Activated CD8-positive, alpha-beta memory T cell treated with anti-CD3 and anti-CD28 coated beads, Interleukin-2, amount 50 U/mL, for 24 hours (primary cell): ENCODE results near the gene FPR3.
"Not testable (repeated sequence)": the region's sequence is repeated elsewhere in the genome, so short reads cannot be mapped to it uniquely, and the experiment has no call there.

Source experiments
- DNase-seq: peaks from one replicate; pipeline ENCODE4 v3.0.0-alpha.2; 2020; ENCODE audit errors: extremely low read depth

The FPR3 gene

DNA sequence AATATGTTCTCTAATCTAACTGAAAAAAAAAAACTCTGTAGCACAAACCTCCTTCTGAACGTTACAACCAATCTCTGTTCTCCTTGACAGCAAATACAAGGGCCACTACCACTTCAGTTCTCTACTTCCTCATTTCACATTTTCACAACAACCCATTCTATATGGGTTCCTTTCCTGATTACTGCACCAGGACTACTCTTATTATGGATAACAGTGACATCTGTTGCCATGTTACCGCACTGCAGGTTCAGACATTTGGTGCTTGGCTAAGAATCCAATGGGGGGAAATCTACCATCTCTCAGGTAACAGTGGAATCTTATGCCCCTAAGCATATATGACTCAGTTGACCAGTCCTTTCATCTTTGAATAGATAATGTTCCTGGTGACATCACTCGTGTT, 11.6 kb upstream of the FPR3 start:
- no peak for DNase-seq

- DNase-seq = no peak
Observed at GRCh38 chr19:51784109-51784785, 10.7 kb upstream of the FPR3 start.

- DNase-seq = peak; percentile 9
Observed at GRCh38 chr19:51784922-51785690, 9.9 kb upstream of the FPR3 start.

DNA sequence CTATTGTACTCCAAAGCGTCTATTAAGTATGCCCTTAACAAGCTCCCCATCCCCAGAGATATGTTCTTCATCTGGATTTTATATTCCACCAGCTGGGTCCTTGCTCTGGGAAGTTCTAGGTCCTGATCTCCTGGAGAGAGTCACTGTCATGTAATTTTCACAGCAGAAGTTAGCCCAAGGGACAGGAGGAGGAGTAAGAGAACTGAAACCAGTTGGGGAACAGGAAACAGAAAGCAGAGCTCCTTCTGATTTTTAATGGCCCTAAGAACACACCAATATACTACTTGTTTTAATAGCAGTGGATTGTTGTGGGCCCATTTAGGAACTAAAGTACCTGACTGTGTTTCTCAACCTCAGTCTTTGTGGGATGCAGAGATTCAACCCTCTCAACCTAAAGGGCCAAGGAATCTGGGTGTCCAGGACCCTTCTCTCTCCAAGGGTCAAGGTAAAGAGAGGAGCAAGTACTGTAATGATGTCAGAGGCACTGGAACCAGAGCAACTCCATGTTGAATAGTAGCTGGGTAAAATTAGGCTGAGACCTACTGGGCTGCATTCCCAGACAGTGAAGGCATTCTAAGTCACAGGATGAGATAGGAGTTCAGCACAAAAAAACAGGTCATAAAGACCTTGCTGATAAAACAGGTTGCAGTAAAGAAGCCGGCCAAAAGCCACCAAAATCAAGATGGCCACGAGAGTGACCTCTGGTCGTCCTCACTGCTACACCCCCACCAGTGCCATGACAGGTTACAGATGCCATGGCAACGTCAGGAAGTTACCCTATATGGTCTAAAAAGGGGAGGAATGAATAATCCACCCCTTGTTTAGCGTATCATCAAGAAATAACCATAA, 8.1 kb upstream of the FPR3 start:
- DNase-seq = no peak

GRCh38 chr19:51788029-51788428, 6.9 kb upstream of the FPR3 start:
- no peak for DNase-seq

DNA sequence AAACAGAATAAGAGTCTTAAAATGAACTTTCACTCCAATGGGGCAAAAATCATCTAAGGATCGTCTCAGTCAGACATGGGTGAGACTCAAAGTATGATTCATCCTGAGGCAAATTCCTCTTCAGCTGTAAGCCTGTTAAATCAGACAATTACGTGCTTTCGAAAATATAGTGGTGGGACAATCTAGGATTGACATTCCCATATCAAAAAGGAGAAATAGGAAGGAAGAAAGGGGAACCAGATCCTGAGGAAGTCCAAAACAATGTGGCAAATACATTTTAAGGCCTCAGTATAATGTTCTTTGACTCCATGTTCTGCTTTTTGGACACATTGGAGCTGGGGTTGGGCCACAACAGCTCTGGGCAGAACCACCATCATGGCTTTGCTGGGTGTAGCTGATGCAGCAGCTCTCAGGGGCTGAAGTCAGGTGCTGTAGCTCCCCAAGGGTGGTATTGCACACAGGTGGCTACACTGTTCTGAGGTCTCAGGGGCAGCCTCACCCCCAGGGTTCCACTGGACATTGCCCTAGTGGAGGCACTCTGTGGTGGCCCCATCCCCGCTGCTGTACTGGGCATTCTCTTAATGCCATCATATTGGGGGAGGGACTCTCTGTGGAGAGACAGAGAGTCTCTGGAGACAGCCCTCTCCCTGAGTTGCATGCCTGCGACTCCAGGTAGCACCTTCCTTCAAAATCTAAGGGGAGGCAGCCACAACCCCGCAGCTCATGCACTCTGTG, 5.7 kb upstream of the FPR3 start:
- DNase-seq = no peak

- DNase-seq = no peak
Observed at GRCh38 chr19:51792932-51793331, 2.0 kb upstream of the FPR3 start.

GRCh38 chr19:51793994-51794393, 963 bp upstream of the FPR3 start:
- DNase-seq = no peak

DNA sequence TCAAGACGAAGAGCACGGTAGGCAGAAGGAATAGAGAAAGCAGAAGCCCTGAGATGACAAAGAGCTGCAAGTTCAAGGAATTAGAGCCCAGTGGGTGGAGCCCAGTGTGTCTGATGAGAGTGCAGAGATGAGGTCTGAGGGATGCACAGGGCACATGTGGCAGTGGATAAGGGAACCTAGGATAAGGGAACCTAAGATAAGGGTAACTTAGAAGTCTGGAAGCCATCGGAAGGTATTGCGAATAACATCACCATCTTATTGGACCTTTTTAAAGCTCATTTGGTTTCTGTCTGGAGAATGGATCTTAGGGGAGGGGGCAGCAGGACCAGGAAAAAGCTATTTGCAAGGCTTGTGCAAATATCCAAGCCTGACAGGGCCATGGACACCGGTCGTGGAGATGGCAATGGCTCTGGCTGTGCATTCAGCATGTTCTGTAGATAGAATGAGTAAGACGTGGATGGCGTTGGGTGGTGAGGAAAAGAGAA, 1.3 kb downstream of the FPR3 start:
- DNase-seq = no peak

- DNase-seq = no peak
Observed at GRCh38 chr19:51797480-51797879, 2.5 kb downstream of the FPR3 start.

- DNase-seq = no peak
Observed at GRCh38 chr19:51798062-51798461, 3.1 kb downstream of the FPR3 start.

- no peak for DNase-seq
Observed at GRCh38 chr19:51799034-51799773, 4.2 kb downstream of the FPR3 start.

DNA sequence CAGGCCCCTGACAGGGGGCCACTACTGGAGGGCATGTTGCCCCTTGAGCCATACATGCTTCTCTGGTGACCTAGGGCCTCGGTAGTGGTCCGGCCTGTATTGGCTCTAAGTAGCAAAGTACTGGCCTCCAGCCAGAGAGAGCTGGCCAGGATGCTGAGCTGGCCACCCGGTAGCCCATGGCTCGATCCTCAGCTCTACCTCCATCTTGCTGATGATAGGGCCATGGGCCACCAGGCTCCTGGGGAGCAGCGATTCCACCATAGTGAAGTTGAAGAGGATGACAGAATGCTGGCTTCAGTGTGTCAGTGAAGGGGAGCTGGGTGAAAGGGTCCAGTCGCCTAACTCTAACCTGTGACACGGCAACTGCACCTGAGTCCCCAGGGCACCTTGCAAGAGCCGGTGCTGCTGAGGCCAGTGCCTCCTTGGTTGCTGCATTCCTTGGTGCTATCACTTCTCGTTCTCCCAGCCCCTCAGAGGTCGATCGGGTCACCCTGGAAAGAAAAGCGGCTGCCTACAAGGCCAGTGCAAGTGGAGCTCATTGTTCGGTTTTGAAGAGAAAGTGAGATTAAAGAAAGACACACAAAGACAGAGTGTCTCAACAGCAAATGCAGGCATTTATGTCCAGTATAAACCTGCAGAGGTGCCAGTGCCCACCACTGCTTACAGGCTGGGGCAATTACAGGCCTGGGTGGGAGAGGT, 5.0 kb downstream of the FPR3 start:
- no peak for DNase-seq

GRCh38 chr19:51800473-51801244, 5.7 kb downstream of the FPR3 start:
- DNase-seq = no peak

GRCh38 chr19:51802775-51803174, 7.8 kb downstream of the FPR3 start:
- no peak for DNase-seq

DNA sequence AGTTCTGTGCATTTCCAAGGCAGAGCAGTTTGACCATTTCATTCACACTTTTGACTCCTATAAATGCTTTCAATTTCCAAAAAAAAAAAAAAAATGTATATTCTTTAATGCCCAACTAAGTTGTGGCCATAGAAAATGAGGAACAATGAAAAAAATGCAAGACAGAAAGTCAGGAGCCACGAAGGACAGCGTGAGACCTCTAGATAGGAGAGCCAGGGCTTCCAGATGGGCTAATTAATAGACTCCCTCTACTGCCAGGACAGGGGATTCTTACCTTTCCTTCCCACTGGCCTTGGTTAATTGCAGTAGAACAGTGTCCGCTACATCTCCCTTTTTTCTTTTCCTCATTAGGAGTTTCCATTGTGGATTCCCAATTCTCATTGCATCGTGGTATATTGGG, 8.6 kb downstream of the FPR3 start:
- no peak for DNase-seq

GRCh38 chr19:51803967-51804366, 9.0 kb downstream of the FPR3 start:
- DNase-seq = no peak

- not testable (repeated sequence) for DNase-seq
Observed at GRCh38 chr19:51804789-51805188, 9.8 kb downstream of the FPR3 start.

DNA sequence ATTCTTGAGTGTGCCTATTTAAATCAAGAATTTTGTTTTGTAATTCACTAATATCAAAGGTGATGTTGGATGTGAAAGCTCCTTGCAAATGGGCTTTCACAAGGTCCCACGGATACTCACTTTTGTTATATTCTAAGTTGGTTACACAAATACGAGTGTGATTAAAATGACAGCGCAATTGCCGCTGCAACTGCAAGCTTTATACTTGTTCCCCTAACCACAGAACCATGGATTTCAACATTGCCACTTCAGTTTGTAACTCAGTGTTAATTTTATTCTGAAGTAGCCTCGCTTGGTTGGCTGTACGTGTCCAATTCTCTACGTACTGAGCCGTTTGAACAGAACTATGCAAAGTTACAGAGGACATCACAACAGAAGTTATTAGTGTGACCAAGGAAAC, 10.4 kb downstream of the FPR3 start:
- not testable (repeated sequence) for DNase-seq

- DNase-seq = not testable (repeated sequence)
Observed at GRCh38 chr19:51806571-51806970, 11.6 kb downstream of the FPR3 start.
